BJ (cell line): Measurements from ENCODE around the gene SCAMP1. TPM values are rescaled to one million over a fixed set of nuclear protein-coding genes. Genes with fewer than 3 reads are reported as not detected.

Experiments used
- CTCF ChIA-PET: fragments of 350-600 bp; formaldehyde crosslinking; extraction: SDS; loops from one replicate; lab custom pipeline; 2021; ENCODE audit warnings: antibody characterized with exemption, inconsistent platforms; lab: Yijun Ruan, JAX
- POLR2A ChIA-PET: fragments of 300-600 bp; sonication (Branson Sonifier 250); formaldehyde crosslinking; extraction: SDS; loops from one replicate; lab custom pipeline; 2021; ENCODE audit warnings: antibody characterized with exemption; lab: Charles Lee
- DNase-seq: peaks from one replicate; pipeline ENCODE4 v3.0.0-alpha.2; 2011; ENCODE audit warnings: low read depth
- H3K27me3 ChIP-seq: 2 replicates; pipeline ENCODE4 v1.6.0; 2011; ENCODE audit warnings: low read length; ENCODE audit not compliant: control insufficient read depth, insufficient read depth
- H3K36me3 ChIP-seq: 2 replicates; pipeline ENCODE4 v1.5.1; 2011; ENCODE audit warnings: low read length; ENCODE audit not compliant: control insufficient read depth, insufficient read depth
- H3K4me3 ChIP-seq: 2 replicates; pipeline ENCODE4 v1.5.1; 2011; ENCODE audit warnings: low read depth, mild to moderate bottlenecking, control low read depth, low read length
- polyA plus RNA-seq: library from polyadenylated mRNA; depleted of rRNA; stranded (reverse); fragments of >200 nt; gene quantifications from 2 replicates; pipeline ENCODE4 v1.2.3, GENCODE V29; 2011
- TF ChIP-seq, protein P1 (sequence below): IDR thresholded peaks from 2 replicates; pipeline ENCODE4 v1.5.1; 2011; ENCODE audit warnings: low read depth, mild to moderate bottlenecking, control low read depth, inconsistent platforms, low read length, moderate library complexity; ENCODE audit not compliant: insufficient read depth

The SCAMP1 gene
- polyA plus RNA-seq, 1 experiment: 26.6 TPM

- TF ChIP-seq, protein P1, sequence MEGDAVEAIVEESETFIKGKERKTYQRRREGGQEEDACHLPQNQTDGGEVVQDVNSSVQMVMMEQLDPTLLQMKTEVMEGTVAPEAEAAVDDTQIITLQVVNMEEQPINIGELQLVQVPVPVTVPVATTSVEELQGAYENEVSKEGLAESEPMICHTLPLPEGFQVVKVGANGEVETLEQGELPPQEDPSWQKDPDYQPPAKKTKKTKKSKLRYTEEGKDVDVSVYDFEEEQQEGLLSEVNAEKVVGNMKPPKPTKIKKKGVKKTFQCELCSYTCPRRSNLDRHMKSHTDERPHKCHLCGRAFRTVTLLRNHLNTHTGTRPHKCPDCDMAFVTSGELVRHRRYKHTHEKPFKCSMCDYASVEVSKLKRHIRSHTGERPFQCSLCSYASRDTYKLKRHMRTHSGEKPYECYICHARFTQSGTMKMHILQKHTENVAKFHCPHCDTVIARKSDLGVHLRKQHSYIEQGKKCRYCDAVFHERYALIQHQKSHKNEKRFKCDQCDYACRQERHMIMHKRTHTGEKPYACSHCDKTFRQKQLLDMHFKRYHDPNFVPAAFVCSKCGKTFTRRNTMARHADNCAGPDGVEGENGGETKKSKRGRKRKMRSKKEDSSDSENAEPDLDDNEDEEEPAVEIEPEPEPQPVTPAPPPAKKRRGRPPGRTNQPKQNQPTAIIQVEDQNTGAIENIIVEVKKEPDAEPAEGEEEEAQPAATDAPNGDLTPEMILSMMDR: no peak
- ChIA-PET CTCF (interaction anchor here (0.7 to 1.4 kb wide), 2 partner anchors 9 to 10 kb away, joined by 3 read pairs; no protein-coding TSS in a partner anchor), POLR2A (no interaction called here)
- Histone ChIP-seq H3K27me3 (no peaks in the 10 kb centered on the region), H3K36me3 (no peaks in the 10 kb centered on the region), H3K4me3 (no peak overlapping the region)
- DNase-seq: no peak
Observed at GRCh38 chr5:78506261-78507024, 146.0 kb downstream of the SCAMP1 start.

DNA sequence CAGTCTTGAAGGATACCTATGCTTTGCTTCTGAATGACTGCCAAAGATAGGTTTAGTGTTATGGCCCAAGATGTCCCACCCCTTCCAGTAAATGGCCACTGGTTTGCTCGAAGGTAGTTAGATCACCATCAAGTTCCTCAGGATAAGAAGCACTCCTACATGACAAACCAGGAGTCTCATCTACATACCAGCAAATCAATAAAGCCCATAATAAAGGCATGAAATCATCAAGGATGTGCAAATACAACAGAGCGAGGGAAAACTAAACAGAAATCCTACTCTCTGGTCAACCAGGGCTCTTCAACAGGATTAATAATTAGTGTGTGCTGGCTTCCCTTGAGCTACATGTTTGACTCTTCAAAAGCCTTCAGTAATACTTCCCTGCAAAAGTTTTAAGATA lies 147.1 kb downstream of the SCAMP1 start:
- TF ChIP-seq, protein P1: no peak
- Histone ChIP-seq H3K36me3 (no peaks in the 10 kb centered on the region), H3K27me3 (no peaks in the 10 kb centered on the region), H3K4me3 (no peak overlapping the region)
- CTCF ChIA-PET: interaction anchor here (0.6 to 2.2 kb wide), 2 partner anchors 40 to 252 kb away, joined by 4 to 10 read pairs; no protein-coding TSS in a partner anchor
- DNase-seq: no peak
- POLR2A ChIA-PET: no interaction called here

GRCh38 chr5:78508186-78508765 lies 147.9 kb downstream of the SCAMP1 start:
- TF ChIP-seq, protein P1: no peak
- Histone ChIP-seq H3K36me3 (no peaks in the 10 kb centered on the region), H3K27me3 (no peaks in the 10 kb centered on the region), H3K4me3 (no peak overlapping the region)
- POLR2A ChIA-PET: no interaction called here
- CTCF ChIA-PET: interaction anchor here (0.6 to 2.2 kb wide), 4 partner anchors 10 to 252 kb away, joined by 4 to 10 read pairs (median 5); no protein-coding TSS in a partner anchor
- DNase-seq: no peak

- Histone ChIP-seq H3K4me3 (no peak overlapping the region), H3K27me3 (no peaks in the 10 kb centered on the region), H3K36me3 (no peaks in the 10 kb centered on the region)
- ChIA-PET POLR2A (interaction anchor here (0.7 kb wide), 1 partner anchor 216 kb away, joined by 5 read pairs; no protein-coding TSS in a partner anchor), CTCF (interaction anchor here (1.2 to 2.2 kb wide), 4 partner anchors 9 to 42 kb away, joined by 4 to 10 read pairs (median 6); no protein-coding TSS in a partner anchor)
- TF ChIP-seq, protein P1: no peak
- no peak for DNase-seq
Observed at GRCh38 chr5:78509145-78509865, 148.9 kb downstream of the SCAMP1 start.
